GM18858 (cell line): Measurements from ENCODE around the gene LY6G6F.

Source experiments
- ATAC-seq: cut with Tn5 transposase; IDR thresholded peaks from one replicate; pipeline ENCODE4 v1.9.1; 2021; ENCODE audit not compliant: unreplicated experiment

Gene LY6G6F

GRCh38 chr6:31706599-31706998 is at the start of gene LY6G6F:
Gene LY6G6F, plus strand, starts transcription at chr6:31706866. Its CDS starts 41 bp downstream, at chr6:31706907.
- no peak for ATAC-seq

- ATAC-seq: no peak
Measured at GRCh38 chr6:31657406-31658157, 49.1 kb upstream of the LY6G6F start.

GRCh38 chr6:31658158-31658688 is 48.4 kb upstream of the LY6G6F start:
- ATAC-seq: no peak

GRCh38 chr6:31658983-31659648 is 47.5 kb upstream of the LY6G6F start:
- no peak for ATAC-seq

- ATAC-seq: no peak
Measured at GRCh38 chr6:31659649-31660380, 46.9 kb upstream of the LY6G6F start.

GRCh38 chr6:31660381-31661261 is 46.0 kb upstream of the LY6G6F start, which contains the start of gene C6orf47:
Gene C6orf47, minus strand, starts transcription at chr6:31660778. Its CDS starts 831 bp downstream, at chr6:31659947.
- ATAC-seq: no peak

- no peak for ATAC-seq
Measured at GRCh38 chr6:31661262-31662123, 45.2 kb upstream of the LY6G6F start.

GRCh38 chr6:31662124-31662723 is 44.4 kb upstream of the LY6G6F start:
- no peak for ATAC-seq

GRCh38 chr6:31663126-31663960 is 43.3 kb upstream of the LY6G6F start:
- no peak for ATAC-seq

GRCh38 chr6:31663961-31664789 is 42.5 kb upstream of the LY6G6F start:
- ATAC-seq: no peak

- ATAC-seq: no peak
Measured at GRCh38 chr6:31664790-31665500, 41.7 kb upstream of the LY6G6F start, which contains the start of gene GPANK1. Gene GPANK1, minus strand, starts transcription at chr6:31664997. Its CDS starts 519 bp downstream, at chr6:31664478.

- peak; percentile 64 for ATAC-seq
Measured at GRCh38 chr6:31665501-31666336, 40.9 kb upstream of the LY6G6F start, which contains the start of gene CSNK2B. Gene CSNK2B, plus strand, starts transcription at chr6:31666080. Its CDS starts 752 bp downstream, at chr6:31666832.

GRCh38 chr6:31666337-31666965 is 40.2 kb upstream of the LY6G6F start:
- no peak for ATAC-seq

- ATAC-seq: no peak
Measured at GRCh38 chr6:31669676-31670075, 37.0 kb upstream of the LY6G6F start, which contains the start of gene LY6G5B. Gene LY6G5B, plus strand, starts transcription at chr6:31669976. Its CDS starts 975 bp downstream, at chr6:31670951.

- no peak for ATAC-seq
Measured at GRCh38 chr6:31676322-31676903, 30.3 kb upstream of the LY6G6F start.
